SJCRH30 (cell line): ENCODE data around the gene PVR. TPM values are rescaled to one million over a fixed set of nuclear protein-coding genes. Genes with fewer than 3 reads are reported as not detected.

Experiments
- DNase-seq, 2 experiments: peaks; one replicate each; pipeline ENCODE4 v3.0.0-alpha.2; 2015 to 2020
- H3K27ac ChIP-seq: fragments of 250-450 bp; sonication (Bioruptor Pico); 2 replicates; pipeline ENCODE4 v1.5.1; 2020; ENCODE audit warnings: mild to moderate bottlenecking, moderate library complexity
- H3K27me3 ChIP-seq: fragments of 250-450 bp; sonication (Bioruptor Pico); 2 replicates; pipeline ENCODE4 v1.5.1; 2020; ENCODE audit warnings: mild to moderate bottlenecking, moderate library complexity
- H3K36me3 ChIP-seq: fragments of 250-450 bp; sonication (Bioruptor Pico); 2 replicates; pipeline ENCODE4 v1.5.1; 2020; ENCODE audit warnings: mild to moderate bottlenecking, moderate library complexity
- H3K4me1 ChIP-seq: fragments of 250-450 bp; sonication (Bioruptor Pico); 2 replicates; pipeline ENCODE4 v1.5.1; 2020; ENCODE audit warnings: mild to moderate bottlenecking, moderate library complexity
- H3K4me3 ChIP-seq: fragments of 250-450 bp; sonication (Bioruptor Pico); 2 replicates; pipeline ENCODE4 v1.5.1; 2020; ENCODE audit warnings: mild to moderate bottlenecking, moderate library complexity
- H3K9me3 ChIP-seq: fragments of 250-450 bp; sonication (Bioruptor Pico); replicated peaks from 2 replicates; pipeline ENCODE4 v1.5.1; 2020; ENCODE audit warnings: mild to moderate bottlenecking, moderate library complexity
- total RNA-seq: library from RNA; depleted of rRNA; stranded (reverse); fragments of >200 nt; shearing (Covaris generic); gene quantifications from 2 replicates; pipeline ENCODE4 v1.2.3, GENCODE V29; 2014; rRNA removed

PVR gene, protein sequence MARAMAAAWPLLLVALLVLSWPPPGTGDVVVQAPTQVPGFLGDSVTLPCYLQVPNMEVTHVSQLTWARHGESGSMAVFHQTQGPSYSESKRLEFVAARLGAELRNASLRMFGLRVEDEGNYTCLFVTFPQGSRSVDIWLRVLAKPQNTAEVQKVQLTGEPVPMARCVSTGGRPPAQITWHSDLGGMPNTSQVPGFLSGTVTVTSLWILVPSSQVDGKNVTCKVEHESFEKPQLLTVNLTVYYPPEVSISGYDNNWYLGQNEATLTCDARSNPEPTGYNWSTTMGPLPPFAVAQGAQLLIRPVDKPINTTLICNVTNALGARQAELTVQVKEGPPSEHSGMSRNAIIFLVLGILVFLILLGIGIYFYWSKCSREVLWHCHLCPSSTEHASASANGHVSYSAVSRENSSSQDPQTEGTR
- 42.2 and 45.4 TPM in 2 replicates for total RNA-seq

DNA sequence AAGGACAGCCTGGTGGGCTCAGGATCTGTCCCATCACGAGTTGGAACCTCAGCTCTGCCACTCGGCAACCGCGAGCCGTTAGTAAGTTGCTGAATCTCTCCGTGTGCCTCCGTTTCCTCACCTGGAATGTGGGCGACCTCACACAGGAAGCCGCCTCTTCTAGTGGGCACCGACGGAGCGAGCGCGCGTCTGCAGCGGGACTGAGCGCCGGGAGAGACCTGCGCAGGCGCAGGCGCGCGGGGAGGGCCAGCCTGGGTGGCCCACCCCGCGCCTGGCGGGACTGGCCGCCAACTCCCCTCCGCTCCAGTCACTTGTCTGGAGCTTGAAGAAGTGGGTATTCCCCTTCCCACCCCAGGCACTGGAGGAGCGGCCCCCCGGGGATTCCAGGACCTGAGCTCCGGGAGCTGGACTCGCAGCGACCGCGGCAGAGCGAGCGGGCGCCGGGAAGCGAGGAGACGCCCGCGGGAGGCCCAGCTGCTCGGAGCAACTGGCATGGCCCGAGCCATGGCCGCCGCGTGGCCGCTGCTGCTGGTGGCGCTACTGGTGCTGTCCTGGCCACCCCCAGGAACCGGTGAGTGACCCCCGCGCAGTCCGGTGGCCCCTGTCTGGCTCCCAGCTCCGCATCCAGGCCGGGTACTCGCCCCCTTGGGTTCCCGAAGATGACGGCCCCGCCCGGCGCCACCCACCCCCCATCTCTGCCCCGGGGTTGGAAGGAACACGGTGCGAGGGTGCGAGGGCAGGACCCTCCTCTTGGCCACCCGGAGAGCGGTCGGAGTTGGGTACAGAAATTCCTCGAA is at the start of gene PVR:
Gene PVR (plus strand): TSS at position 306 of the 797 bp plus-strand sequence. CDS start 187 bp downstream, at position 493.
- Histone ChIP-seq H3K4me1 (peaks cover 3% of the 10 kb centered on the region; the same call in 1 of the 2 replicates), H3K27me3 (no peaks in the 10 kb centered on the region), H3K4me3 (peak within 1 kb of the TSS; percentile 89), H3K36me3 (peaks cover 13% of the 10 kb centered on the region), H3K9me3 (no peaks in the 10 kb centered on the region), H3K27ac (peak within 1 kb of the TSS; percentile 89)
- DNase-seq, result peak; percentile 84 to 86

DNA sequence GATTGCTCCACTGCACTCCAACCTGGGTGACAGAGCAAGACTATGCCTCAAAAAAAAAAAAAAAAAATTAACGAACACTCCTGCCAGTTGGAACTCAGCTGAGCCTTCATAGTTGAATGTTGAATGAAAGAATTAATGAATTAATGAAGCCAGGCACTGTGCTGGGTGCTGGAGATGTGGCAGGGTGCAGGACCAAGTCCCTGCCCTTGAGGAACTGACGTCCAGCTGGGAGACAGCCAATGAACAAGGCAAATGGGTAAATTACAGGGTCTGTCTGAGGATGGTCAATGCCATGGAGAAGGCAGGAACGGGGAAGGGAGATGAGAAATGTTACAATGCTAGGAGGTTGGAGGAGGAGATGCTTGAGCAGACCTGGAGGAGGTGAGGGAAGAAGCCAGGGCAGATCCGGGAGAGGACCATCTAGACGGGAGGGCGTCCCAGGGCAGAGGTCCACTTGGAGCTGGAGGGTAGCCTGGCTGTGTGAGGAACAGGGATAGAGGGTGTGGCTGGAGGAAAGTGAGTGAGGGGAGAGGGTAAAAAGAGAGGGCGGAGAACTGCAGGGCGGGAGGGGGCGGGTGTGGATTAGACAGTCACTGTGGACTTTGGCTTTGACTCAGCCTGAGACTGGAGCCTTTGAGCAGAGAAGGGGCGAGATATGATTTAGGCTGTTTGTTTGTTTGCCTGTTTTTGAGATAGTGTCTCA is 47.1 kb upstream of the PVR start:
- no peak overlapping the region for H3K4me3 ChIP-seq
- no peaks in the 10 kb centered on the region for H3K36me3 ChIP-seq
- DNase-seq, result no peak
- peaks cover 4% of the 10 kb centered on the region; the same call in 1 of the 2 replicates for H3K9me3 ChIP-seq
- no peak overlapping the region for H3K27ac ChIP-seq
- H3K4me1 ChIP-seq, result no peaks in the 10 kb centered on the region
- H3K27me3 ChIP-seq, result no peaks in the 10 kb centered on the region; the same call in 1 of the 2 replicates

DNA sequence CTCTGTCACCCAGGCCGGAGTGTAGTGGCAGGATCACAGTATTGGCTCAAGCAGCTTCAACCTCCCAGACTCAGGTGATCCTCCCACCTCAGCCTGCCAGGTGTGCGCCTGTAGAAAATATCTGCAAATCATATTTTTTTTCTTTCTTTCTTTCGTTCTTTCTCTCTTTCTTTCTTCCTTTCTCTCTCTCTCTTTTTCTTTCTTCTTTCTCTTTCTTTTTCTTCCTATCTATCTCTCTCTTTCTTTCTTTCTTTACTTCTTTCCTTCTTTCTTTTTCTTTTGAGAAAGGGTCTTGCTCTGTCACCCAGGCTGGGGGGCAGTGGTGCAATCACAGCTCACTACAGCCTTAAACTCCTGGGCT is 46.6 kb upstream of the PVR start:
- no peaks in the 10 kb centered on the region; the same call in 1 of the 2 replicates for H3K27me3 ChIP-seq
- DNase-seq, result no peak
- peaks cover 4% of the 10 kb centered on the region; the same call in 1 of the 2 replicates for H3K9me3 ChIP-seq
- H3K4me3 ChIP-seq, result no peak overlapping the region
- no peaks in the 10 kb centered on the region for H3K36me3 ChIP-seq
- no peaks in the 10 kb centered on the region for H3K4me1 ChIP-seq
- H3K27ac ChIP-seq, result no peak overlapping the region

DNA sequence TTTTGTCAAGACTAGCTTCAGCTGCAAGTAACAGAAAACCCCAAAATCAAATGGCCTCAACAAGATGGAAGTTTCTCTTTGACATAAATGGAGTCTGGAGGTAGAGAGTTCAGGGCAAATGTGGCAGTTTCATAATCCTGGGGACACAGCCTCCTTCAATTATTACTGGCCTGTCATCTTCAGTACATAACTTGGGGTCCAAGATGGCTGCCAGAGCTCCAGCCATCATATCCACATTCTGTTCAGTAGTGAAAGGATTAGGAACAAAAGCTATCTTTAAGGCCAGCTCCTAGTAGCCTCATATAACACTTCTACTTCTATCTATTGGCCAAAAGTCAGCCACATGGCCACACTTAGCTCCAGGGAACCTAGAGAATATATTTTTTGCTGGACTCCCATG is 45.4 kb upstream of the PVR start:
- H3K27ac ChIP-seq, result no peak overlapping the region
- no peak for DNase-seq
- H3K27me3 ChIP-seq, result no peaks in the 10 kb centered on the region; the same call in 1 of the 2 replicates
- no peaks in the 10 kb centered on the region for H3K36me3 ChIP-seq
- peaks cover 4% of the 10 kb centered on the region; the same call in 1 of the 2 replicates for H3K9me3 ChIP-seq
- H3K4me3 ChIP-seq, result no peak overlapping the region
- H3K4me1 ChIP-seq, result no peaks in the 10 kb centered on the region

DNA sequence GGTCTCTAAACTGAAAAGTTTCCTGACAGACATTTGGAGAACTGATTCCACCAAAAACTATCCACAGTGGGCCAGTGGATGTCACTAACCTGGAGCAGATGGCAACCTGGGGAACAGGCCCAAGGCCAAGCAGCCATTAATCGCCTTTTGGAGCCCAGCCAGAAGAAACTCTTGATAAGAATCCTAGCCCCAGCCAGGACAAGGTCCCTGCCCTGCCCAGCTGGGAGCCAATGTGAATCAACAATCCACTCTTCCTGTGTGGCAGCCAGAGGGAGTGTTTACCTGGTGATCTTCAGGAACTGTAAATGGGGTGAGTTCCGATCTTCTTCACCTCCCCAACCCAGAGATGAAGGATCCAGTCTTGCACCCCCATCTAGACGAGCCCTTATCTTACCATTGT is 44.8 kb upstream of the PVR start:
- Histone ChIP-seq H3K27me3 (no peaks in the 10 kb centered on the region; the same call in 1 of the 2 replicates), H3K4me1 (no peaks in the 10 kb centered on the region), H3K27ac (no peak overlapping the region), H3K36me3 (no peaks in the 10 kb centered on the region), H3K9me3 (peaks cover 4% of the 10 kb centered on the region; the same call in 1 of the 2 replicates), H3K4me3 (no peak overlapping the region)
- no peak for DNase-seq

DNA sequence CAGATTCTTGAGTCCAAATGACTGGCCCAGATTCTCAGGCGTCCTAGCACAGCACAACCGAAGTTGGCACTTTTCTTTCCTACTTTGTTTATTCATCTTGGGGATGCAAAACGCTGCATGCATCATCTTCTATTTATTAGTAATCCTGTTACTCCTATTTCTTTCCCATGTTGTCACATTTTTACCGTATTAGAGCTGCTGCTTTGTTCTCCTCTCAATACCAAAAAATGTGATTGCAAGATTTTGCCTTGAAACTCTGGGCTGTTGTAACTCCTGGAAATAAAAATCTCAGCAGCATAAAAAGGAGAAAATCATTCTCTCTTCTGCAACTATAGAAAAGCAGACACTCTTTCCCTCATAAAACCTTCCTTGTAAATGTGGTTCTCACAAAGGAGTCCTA is 43.2 kb upstream of the PVR start:
- DNase-seq, result no peak
- peaks cover 4% of the 10 kb centered on the region; the same call in 1 of the 2 replicates for H3K9me3 ChIP-seq
- no peaks in the 10 kb centered on the region for H3K36me3 ChIP-seq
- no peak overlapping the region for H3K27ac ChIP-seq
- H3K4me1 ChIP-seq, result no peaks in the 10 kb centered on the region
- H3K4me3 ChIP-seq, result no peak overlapping the region
- H3K27me3 ChIP-seq, result no peaks in the 10 kb centered on the region; the same call in 1 of the 2 replicates

DNA sequence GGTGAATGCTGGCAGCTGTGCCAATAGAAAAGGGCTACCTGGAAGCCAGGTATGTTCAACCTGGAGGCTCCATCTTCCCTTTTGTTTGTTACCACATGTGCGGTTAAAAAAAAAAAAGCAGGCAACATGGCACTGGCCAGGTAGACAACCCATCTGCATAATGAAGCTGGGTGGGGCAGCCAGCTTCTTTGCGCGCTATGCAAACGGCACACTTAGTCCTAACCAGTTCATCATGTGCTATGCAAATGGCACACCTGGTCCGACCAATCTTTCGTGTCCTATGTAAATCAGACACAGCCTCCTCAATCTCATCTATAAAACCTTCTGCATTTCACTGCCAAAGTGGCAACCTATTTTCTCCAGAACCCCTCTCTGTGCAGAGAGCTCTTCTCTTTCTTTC is 41.6 kb upstream of the PVR start:
- H3K27me3 ChIP-seq, result no peaks in the 10 kb centered on the region; the same call in 1 of the 2 replicates
- H3K27ac ChIP-seq, result no peak overlapping the region
- no peak overlapping the region for H3K4me3 ChIP-seq
- H3K9me3 ChIP-seq, result peaks cover 4% of the 10 kb centered on the region; the same call in 1 of the 2 replicates
- H3K4me1 ChIP-seq, result no peaks in the 10 kb centered on the region
- no peak for DNase-seq
- H3K36me3 ChIP-seq, result no peaks in the 10 kb centered on the region

DNA sequence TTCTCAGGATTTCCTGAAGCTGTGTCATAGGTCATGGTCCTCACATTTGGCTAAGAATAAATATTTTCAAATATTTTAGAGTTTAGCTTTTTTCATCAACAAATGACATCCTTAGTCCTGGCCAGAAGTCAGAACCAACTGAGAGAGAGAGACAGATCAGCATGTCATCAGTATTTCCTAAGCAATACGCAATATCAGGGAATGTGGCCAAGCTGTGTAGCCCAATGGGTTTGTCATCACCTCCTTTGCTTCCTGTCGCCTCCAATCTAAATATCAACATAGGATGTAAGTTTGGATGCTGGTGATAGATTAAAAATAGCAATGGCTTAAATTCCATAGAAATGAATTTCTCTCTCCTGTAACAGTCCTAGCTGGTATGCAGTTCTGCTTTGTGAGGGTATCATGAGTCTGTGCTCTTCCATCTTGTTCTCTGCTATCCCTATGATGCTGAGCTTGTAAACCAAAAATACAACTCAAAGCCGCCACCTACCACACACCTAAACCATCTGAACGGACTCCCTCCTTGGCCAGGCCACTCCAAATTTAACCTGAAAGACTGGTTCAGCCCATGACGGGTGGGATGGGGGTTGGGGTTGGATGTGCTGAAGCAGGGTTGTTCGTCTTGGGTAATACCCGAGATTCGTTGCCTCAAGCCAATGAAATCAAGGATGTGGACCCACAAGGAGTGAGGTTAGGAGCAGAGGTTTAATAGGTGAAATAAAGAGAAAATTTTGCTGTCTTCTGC is 40.3 kb upstream of the PVR start:
- no peak for DNase-seq
- no peak overlapping the region for H3K27ac ChIP-seq
- no peak overlapping the region for H3K4me3 ChIP-seq
- H3K9me3 ChIP-seq, result no peaks in the 10 kb centered on the region
- H3K36me3 ChIP-seq, result no peaks in the 10 kb centered on the region
- H3K4me1 ChIP-seq, result no peaks in the 10 kb centered on the region
- no peaks in the 10 kb centered on the region; the same call in 1 of the 2 replicates for H3K27me3 ChIP-seq

DNA sequence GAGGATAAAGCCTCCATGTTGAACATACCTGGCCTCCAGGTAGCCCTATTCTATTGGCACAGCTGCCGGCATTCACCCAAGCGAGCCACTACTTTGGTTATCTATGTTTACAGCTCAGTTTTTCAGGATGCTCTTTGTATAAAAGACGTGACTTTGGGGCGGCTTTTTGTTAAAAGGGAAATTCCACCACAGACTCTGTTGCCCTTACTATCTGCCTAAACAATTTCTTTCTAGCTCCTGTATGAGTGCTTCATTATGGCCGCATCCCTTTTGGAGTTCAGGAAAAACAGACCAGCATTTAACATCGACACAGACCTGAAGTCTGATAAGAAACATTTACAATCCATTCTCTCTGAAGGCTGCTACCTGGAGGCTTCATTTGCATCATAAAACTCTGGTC is 39.5 kb upstream of the PVR start:
- Histone ChIP-seq H3K27me3 (no peaks in the 10 kb centered on the region; the same call in 1 of the 2 replicates), H3K4me3 (no peak overlapping the region), H3K27ac (no peak overlapping the region), H3K4me1 (no peaks in the 10 kb centered on the region), H3K36me3 (no peaks in the 10 kb centered on the region), H3K9me3 (no peaks in the 10 kb centered on the region)
- no peak for DNase-seq

DNA sequence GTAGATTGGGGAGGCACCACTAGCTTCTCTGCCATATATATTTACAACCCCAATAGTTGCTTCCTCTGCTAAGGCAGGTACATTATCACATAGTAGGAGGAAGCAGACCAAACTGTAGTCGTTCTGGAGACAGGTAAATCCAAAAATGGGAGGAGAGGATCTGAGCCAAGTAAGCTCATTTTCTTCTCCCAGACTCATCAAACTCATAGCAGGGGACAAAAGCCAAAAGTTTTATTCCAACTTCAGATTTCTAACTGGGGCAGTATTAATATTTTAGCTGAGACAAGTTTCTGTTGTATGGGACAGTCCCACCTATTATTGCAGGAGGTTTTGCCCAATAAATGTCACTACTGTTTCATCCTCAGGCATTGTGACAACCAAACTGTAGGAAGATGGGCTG is 38.2 kb upstream of the PVR start:
- Histone ChIP-seq H3K27ac (no peak overlapping the region), H3K9me3 (no peaks in the 10 kb centered on the region), H3K4me1 (no peaks in the 10 kb centered on the region), H3K36me3 (no peaks in the 10 kb centered on the region), H3K4me3 (no peak overlapping the region), H3K27me3 (no peaks in the 10 kb centered on the region; the same call in 1 of the 2 replicates)
- no peak for DNase-seq

DNA sequence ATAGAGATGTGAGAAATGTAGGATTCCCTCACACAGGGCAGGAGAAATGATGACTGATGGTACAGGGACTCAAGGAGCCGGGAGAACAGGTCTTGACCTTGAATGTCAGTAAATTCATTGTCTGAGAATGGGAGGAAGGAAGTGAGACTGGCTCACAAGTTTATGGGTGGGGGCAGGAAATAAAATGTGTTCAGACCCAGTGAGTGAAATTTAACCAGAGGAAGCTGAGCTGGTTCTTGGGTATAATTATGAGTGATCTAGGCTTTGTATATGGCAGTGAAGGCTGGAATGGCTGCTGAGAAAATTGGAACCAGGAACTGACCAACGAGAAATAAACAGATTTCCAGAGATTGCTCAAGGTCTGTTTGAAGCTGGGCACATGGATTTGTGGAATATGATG is 36.7 kb upstream of the PVR start:
- Histone ChIP-seq H3K9me3 (no peaks in the 10 kb centered on the region), H3K36me3 (no peaks in the 10 kb centered on the region), H3K27ac (no peak overlapping the region), H3K27me3 (no peaks in the 10 kb centered on the region), H3K4me3 (no peak overlapping the region), H3K4me1 (no peaks in the 10 kb centered on the region)
- DNase-seq, result no peak

DNA sequence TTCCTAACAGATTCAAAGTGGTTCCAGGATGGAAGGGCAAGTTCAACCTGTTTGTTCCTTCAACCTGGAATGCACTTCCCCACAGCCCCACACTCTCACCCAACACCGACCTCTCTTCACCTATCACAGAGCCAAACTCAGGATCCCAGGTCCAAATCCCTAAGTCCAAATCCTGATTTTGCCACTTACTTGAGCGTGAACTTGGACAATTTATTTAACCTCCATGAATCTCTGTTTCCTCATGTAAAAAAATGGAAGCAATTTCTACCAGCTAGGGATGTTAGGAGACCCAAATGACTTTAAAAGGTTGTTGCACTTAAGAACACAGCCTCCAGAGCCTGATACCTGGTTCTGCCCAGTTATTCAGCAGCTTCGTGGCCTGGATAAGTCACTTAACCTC is 35.8 kb upstream of the PVR start:
- no peaks in the 10 kb centered on the region for H3K9me3 ChIP-seq
- H3K4me3 ChIP-seq, result no peak overlapping the region
- H3K27me3 ChIP-seq, result no peaks in the 10 kb centered on the region
- H3K27ac ChIP-seq, result no peak overlapping the region
- H3K36me3 ChIP-seq, result no peaks in the 10 kb centered on the region
- DNase-seq, result no peak
- H3K4me1 ChIP-seq, result no peaks in the 10 kb centered on the region

DNA sequence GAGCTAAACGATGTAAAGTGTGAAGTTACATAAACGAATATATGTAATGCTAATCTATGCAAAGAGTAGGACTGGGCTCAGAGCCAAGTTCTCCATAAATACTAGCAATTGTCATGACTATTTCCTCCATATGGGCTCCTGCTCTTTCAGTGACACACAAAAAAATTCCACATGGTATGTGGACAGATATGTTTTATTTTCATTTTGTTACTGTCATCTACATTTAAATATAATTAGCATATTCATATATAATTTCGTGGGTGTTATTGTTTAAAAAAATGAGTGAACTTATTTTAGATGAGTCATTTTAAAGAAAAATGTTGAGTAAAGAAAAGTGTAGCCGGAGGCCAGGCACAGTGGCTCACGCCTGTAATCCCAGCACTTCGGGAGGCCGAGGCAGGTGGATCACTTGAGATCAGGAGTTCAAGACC is 35.3 kb upstream of the PVR start:
- Histone ChIP-seq H3K36me3 (no peaks in the 10 kb centered on the region), H3K4me3 (no peak overlapping the region), H3K27me3 (no peaks in the 10 kb centered on the region), H3K9me3 (no peaks in the 10 kb centered on the region), H3K4me1 (no peaks in the 10 kb centered on the region), H3K27ac (no peak overlapping the region)
- peak in 1 of 2 experiments; percentile 36 for DNase-seq

DNA sequence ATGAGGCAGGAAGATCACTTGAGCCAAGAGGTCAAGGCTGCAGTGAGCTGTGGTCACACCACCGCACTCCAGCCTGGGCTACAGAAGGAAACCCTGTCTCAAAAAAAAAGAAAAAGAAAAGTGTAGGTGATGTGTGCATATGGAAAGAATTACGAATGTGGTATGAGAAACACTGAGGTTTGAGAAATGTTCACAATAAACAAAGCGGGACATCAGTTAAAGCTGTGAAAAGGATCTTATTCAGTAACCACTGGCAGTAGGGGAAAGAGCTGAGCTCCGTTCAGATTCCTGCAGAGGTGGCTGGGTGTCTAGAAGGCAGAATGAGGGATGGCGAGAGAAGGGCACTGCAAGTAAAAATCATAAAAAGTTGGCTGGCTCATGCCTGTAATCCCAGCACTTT is 34.5 kb upstream of the PVR start:
- Histone ChIP-seq H3K4me3 (no peak overlapping the region), H3K27me3 (no peaks in the 10 kb centered on the region), H3K27ac (no peak overlapping the region), H3K4me1 (no peaks in the 10 kb centered on the region), H3K9me3 (no peaks in the 10 kb centered on the region), H3K36me3 (no peaks in the 10 kb centered on the region)
- no peak for DNase-seq
